ENCODE measurements around the gene VARS2. TPM values are rescaled to one million over a fixed set of nuclear protein-coding genes. Genes with fewer than 3 reads are reported as not detected.

Gene VARS2
- total and polyA plus RNA-seq, 7 experiments from 2014 or later: 17.1 to 47.3 (median 22.7) TPM

DNA sequence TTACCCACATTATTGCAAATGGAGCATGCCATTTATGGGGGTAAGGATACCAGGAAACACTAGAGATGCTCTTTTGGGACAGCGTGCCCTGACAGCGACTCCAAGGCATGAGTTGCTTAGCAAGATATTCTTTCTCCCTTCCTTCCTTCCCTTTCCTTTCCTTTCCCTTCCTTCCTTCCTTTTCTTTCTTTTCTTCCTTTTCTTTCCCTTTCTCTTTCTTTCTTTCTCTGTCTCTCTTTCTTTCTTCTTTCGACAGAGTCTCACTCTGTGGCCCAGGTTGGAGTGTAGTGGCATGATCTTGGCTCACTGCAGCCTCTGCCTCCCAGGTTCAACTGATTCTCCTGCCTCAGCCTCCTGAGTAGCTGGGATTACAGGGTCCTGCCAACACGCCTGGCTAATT, 30.0 kb downstream of the VARS2 start:
- Mint-ChIP-seq H3K9me3 (peaks cover 0 to 3% (median 0%) of the 10 kb centered on the region in 11 donors), H3K4me1 (peaks cover 0 to 4% (median 0%) of the 10 kb centered on the region in 7 donors), H3K36me3 (peaks cover 0 to 8% (median 0%) of the 10 kb centered on the region in 5 donors), H3K27ac (no peak overlapping the region), H3K4me3 (no peak overlapping the region), H3K27me3 (peaks cover 39 to 76% (median 68%) of the 10 kb centered on the region in 5 donors)
- H3K4me3 ChIP-seq (ENCODE audit: low read length): no peak overlapping the region
- ATAC-seq (no peak), DNase-seq (no peak)
- no peak overlapping the region for H3K27ac ChIP-seq (ENCODE audit: low read depth, low read length)
- POLR2A ChIA-PET: no interaction called here
- peaks cover 5 to 6% of the 10 kb centered on the region in 2 donors for H3K27me3 ChIP-seq (ENCODE audit: control insufficient read depth in 2 of 2, insufficient read depth in 2 of 2, low read length in 2 of 2)
- no peaks in the 10 kb centered on the region for H3K36me3 ChIP-seq (ENCODE audit: control insufficient read depth in 2 of 3, insufficient read depth in 3 of 3, low read length in 3 of 3)
- no peaks in the 10 kb centered on the region for H3K9me3 ChIP-seq (ENCODE audit: control insufficient read depth in 2 of 3, low read length in 3 of 3)
- intact Hi-C loops (cut with micrococcal nuclease): no loop called here
- no peaks in the 10 kb centered on the region for H3K4me1 ChIP-seq (ENCODE audit: control insufficient read depth in 2 of 2, insufficient read depth in 2 of 2, low read length in 2 of 2)
- CTCF ChIA-PET: interaction anchor here (1.0 kb wide), 1 partner anchor 139 kb away, joined by 4 read pairs; no protein-coding TSS in a partner anchor

DNA sequence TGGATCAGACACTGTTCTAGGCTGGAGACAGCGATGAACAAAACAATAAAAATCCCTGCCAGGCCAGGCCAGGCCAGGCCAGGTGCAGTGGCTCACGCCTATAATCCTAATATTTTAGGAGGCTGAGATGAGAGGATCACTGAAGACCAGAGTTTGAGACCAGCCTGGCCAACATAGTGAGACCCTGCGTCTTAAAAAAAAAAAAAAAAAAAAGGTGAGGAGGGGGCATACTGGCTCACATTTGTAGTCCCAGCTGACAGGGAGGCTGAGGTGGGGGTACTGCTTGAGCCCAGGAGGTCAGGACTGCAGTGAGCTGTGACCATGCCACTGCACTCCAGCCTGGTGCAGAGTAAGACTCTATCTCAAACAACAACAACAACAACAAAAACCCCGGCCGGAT, 31.2 kb downstream of the VARS2 start:
- no peak overlapping the region for H3K4me3 ChIP-seq (ENCODE audit: low read length)
- peaks cover 5 to 6% of the 10 kb centered on the region in 2 donors for H3K27me3 ChIP-seq (ENCODE audit: control insufficient read depth in 2 of 2, insufficient read depth in 2 of 2, low read length in 2 of 2)
- H3K4me1 ChIP-seq (ENCODE audit: control insufficient read depth in 2 of 2, insufficient read depth in 2 of 2, low read length in 2 of 2): no peaks in the 10 kb centered on the region
- no peaks in the 10 kb centered on the region for H3K36me3 ChIP-seq (ENCODE audit: control insufficient read depth in 2 of 3, insufficient read depth in 3 of 3, low read length in 3 of 3)
- no peaks in the 10 kb centered on the region for H3K9me3 ChIP-seq (ENCODE audit: control insufficient read depth in 2 of 3, low read length in 3 of 3)
- Mint-ChIP-seq H3K4me1 (peaks cover 0 to 4% (median 0%) of the 10 kb centered on the region in 7 donors), H3K4me3 (no peak overlapping the region), H3K27ac (no peak overlapping the region), H3K36me3 (peaks cover 0 to 8% (median 0%) of the 10 kb centered on the region in 5 donors), H3K9me3 (peaks cover 0 to 9% (median 0%) of the 10 kb centered on the region in 11 donors), H3K27me3 (peaks cover 37 to 81% (median 73%) of the 10 kb centered on the region in 5 donors)
- intact Hi-C loops (cut with micrococcal nuclease): no loop called here
- no peak overlapping the region for H3K27ac ChIP-seq (ENCODE audit: low read depth, low read length)
- CTCF ChIA-PET: interaction anchor here (0.7 kb wide), 1 partner anchor 92 kb away, joined by 3 read pairs; no protein-coding TSS in a partner anchor
- DNase-seq: no peak
- POLR2A ChIA-PET: no interaction called here
- no peak for ATAC-seq

DNA sequence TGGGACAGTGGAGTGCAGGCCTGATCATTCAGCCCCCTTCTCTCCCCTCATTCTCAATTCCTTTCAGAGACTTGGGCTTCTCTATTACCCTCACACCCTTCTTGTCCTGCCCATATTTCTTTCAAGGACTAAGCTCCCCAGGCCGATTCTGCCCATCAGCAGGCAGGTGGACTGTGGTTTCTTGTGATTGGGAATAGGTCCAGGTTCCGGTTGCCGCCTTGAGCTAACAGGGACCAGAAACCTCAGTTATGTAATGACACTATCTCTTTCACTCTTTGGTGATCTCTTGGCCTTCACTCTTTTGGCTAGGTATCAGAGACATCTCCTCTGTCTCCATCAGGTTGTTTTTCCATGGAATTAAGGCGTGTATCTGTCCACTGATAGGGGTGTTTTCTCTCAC, 33.2 kb downstream of the VARS2 start:
- Mint-ChIP-seq H3K27ac (no peak overlapping the region), H3K4me3 (no peak overlapping the region), H3K9me3 (peaks cover 0 to 22% (median 0%) of the 10 kb centered on the region in 11 donors), H3K27me3 (peaks cover 30 to 83% (median 63%) of the 10 kb centered on the region in 5 donors), H3K36me3 (peaks cover 0 to 8% (median 0%) of the 10 kb centered on the region in 5 donors), H3K4me1 (peaks cover 0 to 4% (median 0%) of the 10 kb centered on the region in 7 donors)
- intact Hi-C loops (cut with micrococcal nuclease): no loop called here
- ChIA-PET POLR2A (interaction anchor here (1.3 kb wide), 1 partner anchor 9 kb away, joined by 5 read pairs; no protein-coding TSS in a partner anchor), CTCF (interaction anchor here (0.8 kb wide), 1 partner anchor 8 kb away, joined by 3 read pairs; no protein-coding TSS in a partner anchor)
- Histone ChIP-seq H3K4me1 (ENCODE audit: control insufficient read depth in 2 of 2, insufficient read depth in 2 of 2, low read length in 2 of 2) (no peaks in the 10 kb centered on the region), H3K27me3 (ENCODE audit: control insufficient read depth in 2 of 2, insufficient read depth in 2 of 2, low read length in 2 of 2) (peaks cover 5 to 6% of the 10 kb centered on the region in 2 donors), H3K27ac (ENCODE audit: low read depth, low read length) (no peak overlapping the region), H3K4me3 (ENCODE audit: low read length) (no peak overlapping the region), H3K9me3 (ENCODE audit: control insufficient read depth in 2 of 3, low read length in 3 of 3) (no peaks in the 10 kb centered on the region), H3K36me3 (ENCODE audit: control insufficient read depth in 2 of 3, insufficient read depth in 3 of 3, low read length in 3 of 3) (no peaks in the 10 kb centered on the region)
- no peak for ATAC-seq
- DNase-seq: no peak

DNA sequence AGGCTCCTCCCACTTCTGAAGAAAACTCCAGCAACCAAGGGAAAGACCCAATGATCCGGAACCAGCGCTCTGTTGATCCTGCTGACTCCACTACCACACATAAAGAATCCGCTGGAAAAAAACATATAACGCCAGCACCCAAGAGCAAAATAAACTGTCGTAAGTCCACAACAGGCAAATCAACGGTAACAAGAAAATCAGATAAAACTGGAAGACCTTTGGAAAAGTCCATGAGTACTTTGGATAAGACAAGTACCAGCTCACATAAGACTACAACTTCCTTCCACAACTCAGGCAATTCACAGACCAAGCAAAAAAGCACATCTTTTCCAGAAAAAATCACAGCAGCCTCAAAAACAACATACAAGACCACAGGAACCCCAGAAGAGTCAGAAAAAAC, 34.8 kb downstream of the VARS2 start:
- no peaks in the 10 kb centered on the region for H3K9me3 ChIP-seq (ENCODE audit: control insufficient read depth in 2 of 3, low read length in 3 of 3)
- no peaks in the 10 kb centered on the region for H3K36me3 ChIP-seq (ENCODE audit: control insufficient read depth in 2 of 3, insufficient read depth in 3 of 3, low read length in 3 of 3)
- POLR2A ChIA-PET: interaction anchor here (0.7 to 0.8 kb wide), 2 partner anchors 12 to 1104 kb away, joined by 3 to 7 read pairs; no protein-coding TSS in a partner anchor
- no peak overlapping the region for H3K4me3 ChIP-seq (ENCODE audit: low read length)
- H3K4me1 Mint-ChIP-seq: no peaks in the 10 kb centered on the region
- peak overlapping the region in 1 of 9 donors; percentile 32 for H3K27ac Mint-ChIP-seq
- H3K27me3 ChIP-seq (ENCODE audit: control insufficient read depth in 2 of 2, insufficient read depth in 2 of 2, low read length in 2 of 2): peaks cover 0 to 6% of the 10 kb centered on the region in 2 donors
- DNase-seq (no peak), ATAC-seq (no peak)
- no peaks in the 10 kb centered on the region for H3K4me1 ChIP-seq (ENCODE audit: control insufficient read depth in 2 of 2, insufficient read depth in 2 of 2, low read length in 2 of 2)
- intact Hi-C loops (cut with micrococcal nuclease): no loop called here
- H3K4me3 Mint-ChIP-seq: no peak overlapping the region
- H3K9me3 Mint-ChIP-seq: peaks cover 0 to 22% (median 0%) of the 10 kb centered on the region in 11 donors
- peaks cover 0 to 8% (median 0%) of the 10 kb centered on the region in 5 donors for H3K36me3 Mint-ChIP-seq
- CTCF ChIA-PET: interaction anchor here (0.7 kb wide), 1 partner anchor 1795 kb away, joined by 3 read pairs; no protein-coding TSS in a partner anchor
- H3K27ac ChIP-seq (ENCODE audit: low read depth, low read length): no peak overlapping the region
- H3K27me3 Mint-ChIP-seq: peaks cover 16 to 81% (median 50%) of the 10 kb centered on the region in 5 donors

DNA sequence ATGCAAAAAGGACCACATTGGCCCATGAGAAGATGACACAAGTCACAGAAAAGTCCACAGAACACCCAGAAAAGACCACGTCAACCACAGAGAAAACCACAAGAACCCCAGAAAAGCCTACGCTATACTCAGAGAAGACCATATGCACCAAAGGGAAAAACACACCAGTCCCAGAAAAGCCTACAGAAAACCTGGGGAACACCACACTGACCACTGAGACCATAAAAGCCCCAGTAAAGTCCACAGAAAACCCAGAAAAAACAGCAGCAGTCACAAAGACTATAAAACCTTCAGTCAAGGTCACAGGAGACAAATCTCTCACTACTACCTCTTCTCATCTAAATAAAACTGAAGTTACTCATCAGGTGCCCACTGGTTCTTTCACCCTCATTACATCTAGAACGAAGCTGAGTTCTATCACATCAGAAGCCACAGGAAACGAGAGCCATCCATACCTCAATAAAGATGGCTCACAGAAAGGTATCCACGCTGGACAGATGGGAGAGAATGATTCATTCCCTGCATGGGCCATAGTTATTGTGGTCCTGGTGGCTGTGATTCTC, 38.0 kb downstream of the VARS2 start:
- POLR2A ChIA-PET: no interaction called here
- CTCF ChIA-PET: no interaction called here
- no peak for ATAC-seq
- Mint-ChIP-seq H3K27ac (peak overlapping the region in 1 of 9 donors; percentile 1), H3K27me3 (peaks cover 8 to 86% (median 39%) of the 10 kb centered on the region in 5 donors), H3K4me1 (peaks cover 0 to 22% (median 18%) of the 10 kb centered on the region in 7 donors), H3K4me3 (peak overlapping the region in 1 of 10 donors; percentile 47), H3K36me3 (peaks cover 0 to 8% (median 0%) of the 10 kb centered on the region in 5 donors), H3K9me3 (peaks cover 0 to 22% (median 0%) of the 10 kb centered on the region in 11 donors)
- Histone ChIP-seq H3K36me3 (ENCODE audit: control insufficient read depth in 2 of 3, insufficient read depth in 3 of 3, low read length in 3 of 3) (no peaks in the 10 kb centered on the region), H3K4me3 (ENCODE audit: low read length) (no peak overlapping the region), H3K9me3 (ENCODE audit: control insufficient read depth in 2 of 3, low read length in 3 of 3) (no peaks in the 10 kb centered on the region), H3K4me1 (ENCODE audit: control insufficient read depth in 2 of 2, insufficient read depth in 2 of 2, low read length in 2 of 2) (peaks cover 5 to 12% of the 10 kb centered on the region in 2 donors), H3K27ac (ENCODE audit: low read depth, low read length) (no peak overlapping the region), H3K27me3 (ENCODE audit: control insufficient read depth in 2 of 2, insufficient read depth in 2 of 2, low read length in 2 of 2) (peaks cover 0 to 4% of the 10 kb centered on the region in 2 donors)
- DNase-seq: no peak
- intact Hi-C loops (cut with micrococcal nuclease): no loop called here

DNA sequence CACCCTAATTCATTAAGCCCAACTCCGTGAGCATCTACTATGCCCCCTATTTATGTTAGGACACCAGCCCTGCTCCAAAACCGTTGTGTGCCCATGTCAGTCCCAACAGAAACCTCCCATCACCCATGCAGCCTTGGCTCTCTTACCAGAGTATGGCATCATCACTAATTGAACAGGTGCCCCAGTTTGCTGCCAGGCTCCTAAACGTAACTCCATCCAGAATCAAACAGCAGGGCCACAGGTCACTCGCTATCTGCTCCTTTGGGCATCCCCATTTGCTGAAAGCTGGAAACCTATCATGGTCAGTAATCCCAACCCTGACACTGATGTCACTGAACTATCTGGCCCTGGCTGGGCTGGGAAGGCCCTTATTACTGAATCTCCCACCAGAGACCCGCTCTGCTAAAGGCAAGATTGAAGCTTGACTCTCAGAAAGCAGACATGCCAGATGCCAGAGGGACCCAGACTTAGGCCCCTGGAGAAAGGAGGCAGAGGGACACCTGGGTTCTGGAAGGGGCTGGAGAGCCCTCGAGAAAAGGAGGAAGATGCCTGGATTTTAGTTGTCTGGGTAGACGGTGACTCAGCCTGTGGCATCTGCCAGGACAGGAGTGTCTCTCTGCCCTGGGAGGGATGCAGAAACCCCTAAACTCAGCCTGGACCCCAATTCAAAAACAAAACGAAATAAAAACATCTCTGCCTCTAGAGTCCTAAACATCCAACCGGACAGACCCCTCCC, 40.8 kb downstream of the VARS2 start:
- H3K36me3 Mint-ChIP-seq: peaks cover 0 to 3% (median 0%) of the 10 kb centered on the region in 5 donors
- ATAC-seq: peak; percentile 31
- H3K4me3 Mint-ChIP-seq: peak overlapping the region; percentile 51 to 91 (median 84)
- peak overlapping the region; percentile 62 for H3K4me3 ChIP-seq (ENCODE audit: low read length)
- POLR2A ChIA-PET: interaction anchor here (0.7 to 1.8 kb wide), 5 partner anchors 8 to 468 kb away, joined by 3 to 5 read pairs (median 5); no protein-coding TSS in a partner anchor
- peak overlapping the region in 8 of 9 donors; percentile 37 to 91 (median 81) for H3K27ac Mint-ChIP-seq
- H3K36me3 ChIP-seq (ENCODE audit: control insufficient read depth in 2 of 3, insufficient read depth in 3 of 3, low read length in 3 of 3): no peaks in the 10 kb centered on the region
- no peaks in the 10 kb centered on the region for H3K9me3 ChIP-seq (ENCODE audit: control insufficient read depth in 2 of 3, low read length in 3 of 3)
- peak overlapping the region; percentile 50 for H3K27ac ChIP-seq (ENCODE audit: low read depth, low read length)
- no peak for DNase-seq
- intact Hi-C loops (cut with micrococcal nuclease): loop anchor here in 1 of 2 donors (1.0 to 2.0 kb wide), 2 partner anchors 46 to 88 kb away; partner anchors contain the start of gene GTF2H4
- peaks cover 0 to 16% (median 0%) of the 10 kb centered on the region in 11 donors for H3K9me3 Mint-ChIP-seq
- CTCF ChIA-PET: interaction anchor here (0.8 kb wide), 1 partner anchor 41 kb away, joined by 3 read pairs; the partner anchor contains the start of gene VARS2
- peaks cover 3 to 37% (median 27%) of the 10 kb centered on the region in 7 donors for H3K4me1 Mint-ChIP-seq
- H3K27me3 Mint-ChIP-seq: peaks cover 5 to 85% (median 12%) of the 10 kb centered on the region in 5 donors
- H3K27me3 ChIP-seq (ENCODE audit: control insufficient read depth in 2 of 2, insufficient read depth in 2 of 2, low read length in 2 of 2): no peaks in the 10 kb centered on the region
- H3K4me1 ChIP-seq (ENCODE audit: control insufficient read depth in 2 of 2, insufficient read depth in 2 of 2, low read length in 2 of 2): peaks cover 5 to 12% of the 10 kb centered on the region in 2 donors

All from naive thymus-derived CD4-positive, alpha-beta T cell (primary cell).